HEK293 (cell line): ENCODE data around the gene RGS7BP.

ENCODE experiments used
- ZNF792 ChIP-seq: fragments of 450-650 bp; formaldehyde crosslinking; IDR thresholded peaks from 2 replicates; pipeline ENCODE4 v1.5.1; 2016; ENCODE audit warnings: missing biosample characterization, missing genetic modification characterization
- TF ChIP-seq, protein P1 (sequence below): fragments of 450-650 bp; formaldehyde crosslinking; IDR thresholded peaks from 2 replicates; pipeline ENCODE4 v1.5.1; 2016; ENCODE audit warnings: missing biosample characterization, missing genetic modification characterization
- TF ChIP-seq, protein P2 (sequence below): fragments of 450-650 bp; formaldehyde crosslinking; IDR thresholded peaks from 2 replicates; pipeline ENCODE4 v1.5.1; 2016; ENCODE audit warnings: missing biosample characterization, missing genetic modification characterization

DNA sequence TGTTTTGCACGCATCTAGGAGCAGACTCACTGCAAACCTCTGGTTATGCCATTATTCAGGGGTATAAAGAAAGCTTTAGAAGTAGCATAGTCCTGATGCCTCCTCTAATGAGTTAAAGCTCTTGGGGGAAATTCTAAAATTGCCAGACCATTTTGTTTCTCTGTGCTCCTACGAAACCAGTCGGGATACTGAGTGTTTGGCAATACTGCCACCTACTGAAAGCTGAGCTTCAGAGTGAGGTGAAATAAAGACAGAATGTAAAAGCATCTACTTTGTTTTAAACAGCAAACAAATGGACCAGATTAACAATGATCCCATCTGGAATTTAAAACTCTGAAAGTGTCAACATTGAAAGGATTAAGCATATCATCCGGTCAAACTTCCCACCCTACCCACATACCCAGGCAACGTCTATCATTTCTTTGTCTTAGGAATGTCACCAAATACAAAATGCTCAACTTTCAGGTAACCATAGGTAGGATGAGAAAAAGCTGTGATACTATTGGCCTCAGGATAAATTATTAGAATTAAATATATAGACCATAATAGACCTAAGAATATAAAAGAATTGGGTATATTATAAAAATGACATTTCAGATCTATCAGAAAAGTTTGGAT, 106.6 kb downstream of the RGS7BP start:
- TF ChIP-seq, protein P1, sequence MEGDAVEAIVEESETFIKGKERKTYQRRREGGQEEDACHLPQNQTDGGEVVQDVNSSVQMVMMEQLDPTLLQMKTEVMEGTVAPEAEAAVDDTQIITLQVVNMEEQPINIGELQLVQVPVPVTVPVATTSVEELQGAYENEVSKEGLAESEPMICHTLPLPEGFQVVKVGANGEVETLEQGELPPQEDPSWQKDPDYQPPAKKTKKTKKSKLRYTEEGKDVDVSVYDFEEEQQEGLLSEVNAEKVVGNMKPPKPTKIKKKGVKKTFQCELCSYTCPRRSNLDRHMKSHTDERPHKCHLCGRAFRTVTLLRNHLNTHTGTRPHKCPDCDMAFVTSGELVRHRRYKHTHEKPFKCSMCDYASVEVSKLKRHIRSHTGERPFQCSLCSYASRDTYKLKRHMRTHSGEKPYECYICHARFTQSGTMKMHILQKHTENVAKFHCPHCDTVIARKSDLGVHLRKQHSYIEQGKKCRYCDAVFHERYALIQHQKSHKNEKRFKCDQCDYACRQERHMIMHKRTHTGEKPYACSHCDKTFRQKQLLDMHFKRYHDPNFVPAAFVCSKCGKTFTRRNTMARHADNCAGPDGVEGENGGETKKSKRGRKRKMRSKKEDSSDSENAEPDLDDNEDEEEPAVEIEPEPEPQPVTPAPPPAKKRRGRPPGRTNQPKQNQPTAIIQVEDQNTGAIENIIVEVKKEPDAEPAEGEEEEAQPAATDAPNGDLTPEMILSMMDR (tag by site-specific recombination): peak; percentile 56; the same call in 1 of the 2 replicates
- TF ChIP-seq, protein P2, sequence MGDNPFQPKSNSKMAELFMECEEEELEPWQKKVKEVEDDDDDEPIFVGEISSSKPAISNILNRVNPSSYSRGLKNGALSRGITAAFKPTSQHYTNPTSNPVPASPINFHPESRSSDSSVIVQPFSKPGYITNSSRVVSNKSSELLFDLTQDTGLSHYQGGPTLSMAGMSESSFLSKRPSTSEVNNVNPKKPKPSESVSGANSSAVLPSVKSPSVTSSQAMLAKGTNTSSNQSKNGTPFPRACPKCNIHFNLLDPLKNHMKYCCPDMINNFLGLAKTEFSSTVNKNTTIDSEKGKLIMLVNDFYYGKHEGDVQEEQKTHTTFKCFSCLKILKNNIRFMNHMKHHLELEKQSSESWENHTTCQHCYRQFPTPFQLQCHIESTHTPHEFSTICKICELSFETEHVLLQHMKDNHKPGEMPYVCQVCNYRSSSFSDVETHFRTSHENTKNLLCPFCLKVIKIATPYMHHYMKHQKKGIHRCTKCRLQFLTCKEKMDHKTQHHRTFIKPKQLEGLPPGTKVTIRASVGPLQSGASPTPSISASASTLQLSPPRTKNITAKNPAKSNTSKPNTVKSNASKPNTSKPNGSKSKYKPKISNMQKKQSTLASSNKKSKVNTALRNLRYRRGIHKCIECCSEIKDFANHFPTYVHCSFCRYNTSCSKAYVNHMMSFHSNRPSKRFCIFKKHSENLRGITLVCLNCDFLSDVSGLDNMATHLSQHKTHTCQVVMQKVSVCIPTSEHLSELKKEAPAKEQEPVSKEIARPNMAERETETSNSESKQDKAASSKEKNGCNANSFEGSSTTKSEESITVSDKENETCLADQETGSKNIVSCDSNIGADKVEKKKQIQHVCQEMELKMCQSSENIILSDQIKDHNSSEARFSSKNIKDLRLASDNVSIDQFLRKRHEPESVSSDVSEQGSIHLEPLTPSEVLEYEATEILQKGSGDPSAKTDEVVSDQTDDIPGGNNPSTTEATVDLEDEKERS (tag by site-specific recombination): no peak
- no peak for TF ChIP-seq ZNF792
